Fibroblast of the conjunctiva (primary cell): ENCODE results near the gene GSKIP.

ENCODE experiments used
- DNase-seq: peaks from one replicate; pipeline ENCODE4 v3.0.0-alpha.2; 2010; ENCODE audit warnings: low read depth

The GSKIP gene

DNA sequence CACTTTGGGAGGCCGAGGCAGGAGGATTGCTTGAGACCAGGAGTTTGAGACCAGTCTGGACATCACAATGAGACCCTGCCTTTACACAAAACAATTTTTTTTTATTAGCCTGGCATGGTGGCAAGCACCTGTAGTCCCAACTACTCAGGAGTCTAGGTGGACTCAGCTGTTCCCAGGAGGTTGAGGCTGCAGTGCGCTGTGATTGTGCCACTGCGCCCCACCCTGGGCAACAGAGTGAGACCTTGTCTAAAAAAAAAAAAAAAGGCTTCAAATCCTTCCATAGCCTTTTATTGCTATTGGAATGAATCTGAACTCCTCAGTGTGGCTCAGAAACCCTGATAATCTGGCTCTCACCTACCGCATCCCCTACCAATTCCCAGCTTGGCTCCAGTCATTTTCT is 54.7 kb downstream of the GSKIP start:
- DNase-seq: no peak

GRCh38 chr14:96421236-96421635 is 57.9 kb downstream of the GSKIP start:
- no peak for DNase-seq

GRCh38 chr14:96422992-96423391 is 59.7 kb downstream of the GSKIP start:
- no peak for DNase-seq

GRCh38 chr14:96423446-96424108 is 60.3 kb downstream of the GSKIP start:
- DNase-seq: no peak

GRCh38 chr14:96424109-96424989 is 61.0 kb downstream of the GSKIP start:
- DNase-seq: peak; percentile 69

GRCh38 chr14:96434040-96434439 is 70.7 kb downstream of the GSKIP start:
- DNase-seq: no peak
